GM21619 (cell line): Measurements from ENCODE around the gene SEMA4G.

Source experiments
- ATAC-seq: cut with Tn5 transposase; IDR thresholded peaks from one replicate; pipeline ENCODE4 v1.9.1; 2021; ENCODE audit not compliant: unreplicated experiment

The SEMA4G gene

GRCh38 chr10:101007099-101007711, 37.9 kb downstream of the SEMA4G start:
- no peak for ATAC-seq

- no peak for ATAC-seq
Observed at GRCh38 chr10:101007915-101008822, 38.9 kb downstream of the SEMA4G start.

GRCh38 chr10:101008823-101009423, 39.6 kb downstream of the SEMA4G start:
- no peak for ATAC-seq

GRCh38 chr10:101010329-101010728, 41.0 kb downstream of the SEMA4G start:
- no peak for ATAC-seq

- ATAC-seq, result no peak
Observed at GRCh38 chr10:101011517-101012423, 42.5 kb downstream of the SEMA4G start.

GRCh38 chr10:101012525-101013364, 43.4 kb downstream of the SEMA4G start:
- ATAC-seq, result peak; percentile 78

- no peak for ATAC-seq
Observed at GRCh38 chr10:101013365-101013825, 44.1 kb downstream of the SEMA4G start.

- no peak for ATAC-seq
Observed at GRCh38 chr10:101014230-101014884, 45.1 kb downstream of the SEMA4G start.

- ATAC-seq, result no peak
Observed at GRCh38 chr10:101014966-101015581, 45.8 kb downstream of the SEMA4G start.

- no peak for ATAC-seq
Observed at GRCh38 chr10:101015582-101015973, 46.3 kb downstream of the SEMA4G start.

GRCh38 chr10:101016814-101017213, 47.5 kb downstream of the SEMA4G start:
- ATAC-seq, result no peak

GRCh38 chr10:101018118-101018599, 48.9 kb downstream of the SEMA4G start:
- no peak for ATAC-seq

- no peak for ATAC-seq
Observed at GRCh38 chr10:101018600-101019439, 49.5 kb downstream of the SEMA4G start.
